Activated CD8-positive, alpha-beta memory T cell treated with anti-CD3 and anti-CD28 coated beads, Interleukin-2, amount 50 U/mL, for 1 hour (primary cell): ENCODE measurements around the gene REEP6.
"Not testable (repeated sequence)": the region's sequence is repeated elsewhere in the genome, so short reads cannot be mapped to it uniquely, and the experiment has no call there.

ENCODE experiments used
- DNase-seq: peaks from one replicate; pipeline ENCODE4 v3.0.0-alpha.2; 2020; ENCODE audit errors: extremely low read depth

The REEP6 gene

GRCh38 chr19:1524287-1524971 lies 33.4 kb downstream of the REEP6 start:
- no peak for DNase-seq

GRCh38 chr19:1524972-1525325 lies 34.0 kb downstream of the REEP6 start:
- no peak for DNase-seq

GRCh38 chr19:1525343-1525742 lies 34.4 kb downstream of the REEP6 start:
- DNase-seq = no peak

- no peak for DNase-seq
These were observed 35.2 kb downstream of the REEP6 start for GRCh38 chr19:1526066-1526778.

- no peak for DNase-seq
These were observed 36.1 kb downstream of the REEP6 start for GRCh38 chr19:1526979-1527649.

- no peak for DNase-seq
These were observed 36.8 kb downstream of the REEP6 start for GRCh38 chr19:1527650-1528309.

GRCh38 chr19:1528596-1529429 lies 37.8 kb downstream of the REEP6 start:
- no peak for DNase-seq

- DNase-seq = no peak
These were observed 38.4 kb downstream of the REEP6 start for GRCh38 chr19:1529430-1529816.

- not testable (repeated sequence) for DNase-seq
These were observed 39.9 kb downstream of the REEP6 start for GRCh38 chr19:1530856-1531255.

- no peak for DNase-seq
These were observed 40.6 kb downstream of the REEP6 start for GRCh38 chr19:1531587-1531986.

- no peak for DNase-seq
These were observed 41.0 kb downstream of the REEP6 start for GRCh38 chr19:1532003-1532402.

GRCh38 chr19:1533510-1534150 lies 42.6 kb downstream of the REEP6 start:
- no peak for DNase-seq

- DNase-seq = no peak
These were observed 44.0 kb downstream of the REEP6 start for GRCh38 chr19:1534972-1535371.

- DNase-seq = not testable (repeated sequence)
These were observed 44.7 kb downstream of the REEP6 start for GRCh38 chr19:1535699-1536098.

- no peak for DNase-seq
These were observed 48.0 kb downstream of the REEP6 start for GRCh38 chr19:1538978-1539377.

- DNase-seq = not testable (repeated sequence)
These were observed 48.8 kb downstream of the REEP6 start for GRCh38 chr19:1539749-1540148.

- DNase-seq = no peak
These were observed 49.5 kb downstream of the REEP6 start for GRCh38 chr19:1540365-1540925.
